ENCODE data around the gene CDC20B. TPM values are rescaled to one million over a fixed set of nuclear protein-coding genes. Genes with fewer than 3 reads are reported as not detected.

The CDC20B gene
- polyA plus RNA-seq = 0.28 TPM in 1 of 2 replicates, not detected in the other
- polyA minus RNA-seq = not detected in 2 replicates

DNA sequence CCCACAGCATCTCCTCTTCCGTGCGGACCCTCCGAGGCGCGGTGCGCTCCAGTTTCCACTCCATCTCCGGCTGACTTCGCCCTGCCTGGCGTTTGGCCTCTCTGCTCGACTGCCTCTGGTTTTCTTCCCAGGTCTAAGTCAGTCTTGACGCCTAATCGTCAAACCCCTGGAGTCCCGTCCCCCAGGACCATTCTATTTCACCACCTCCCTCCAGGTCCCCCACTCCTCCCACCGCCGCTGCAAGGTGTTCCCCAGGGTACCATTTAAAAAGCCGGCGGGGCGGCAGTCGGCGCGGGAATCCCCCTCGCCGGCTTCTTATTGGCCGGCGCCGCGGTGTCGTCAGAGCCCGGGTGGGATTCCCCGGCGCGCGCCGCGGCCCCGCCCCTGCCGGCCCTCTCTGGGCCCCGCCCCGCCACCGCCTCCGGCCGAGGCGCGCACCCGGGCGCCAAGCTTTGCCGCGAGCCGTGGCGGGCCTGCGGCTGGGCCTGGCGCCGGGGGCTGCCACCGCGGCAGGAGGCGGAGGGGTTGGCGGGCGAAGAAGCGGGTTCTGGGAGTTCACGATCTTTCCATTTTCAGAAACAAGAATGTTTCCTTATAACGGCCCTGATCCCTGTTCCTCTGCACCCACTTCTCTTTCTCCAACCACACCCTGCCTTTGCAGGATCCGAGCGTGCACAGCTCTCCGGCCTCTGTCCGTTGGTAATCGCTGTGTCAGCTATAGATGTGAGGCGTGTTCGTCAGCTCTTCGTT is at the start of gene CDC20B:
Gene CDC20B, minus strand, starts transcription at position 241 of the 750 bp plus-strand sequence. Its CDS starts 177 bp downstream, at position 64.
- Histone ChIP-seq H3K9me3 (ENCODE audit: low read length) (no peaks in the 10 kb centered on the region), H4K20me1 (ENCODE audit: insufficient read depth) (no peaks in the 10 kb centered on the region), H3K9ac (ENCODE audit: low read length) (peak within 1 kb of the TSS; percentile 52), H3K27me3 (ENCODE audit: insufficient read depth, low read depth, low read length) (peaks cover 55% of the 10 kb centered on the region), H3F3A (ENCODE audit: insufficient read depth, low read length, poor library complexity, severe bottlenecking) (no peaks in the 10 kb centered on the region), H3K9me2 (ENCODE audit: insufficient read depth, low read length) (no peaks in the 10 kb centered on the region), H3K36me3 (ENCODE audit: insufficient read depth, low read length) (no peaks in the 10 kb centered on the region), H3K4me2 (ENCODE audit: low read length) (peak within 1 kb of the TSS; percentile 93), H3K79me2 (replicated peaks; ENCODE audit: insufficient read depth, low read length) (no peaks in the 10 kb centered on the region), H2AFZ (ENCODE audit: low read depth, low read length) (no peak within 1 kb of the TSS), H3K4me3 (ENCODE audit: low read length) (peak within 1 kb of the TSS; percentile 78), H3K27ac (ENCODE audit: low read length) (no peak within 1 kb of the TSS)
- TF ChIP-seq MXI1 (conservative IDR thresholded peaks at IDR 0.05; ENCODE audit: poor library complexity, severe bottlenecking) (peak; percentile 42), REST (IDR thresholded peaks at IDR 0.05; ENCODE audit: borderline replicate concordance) (no peak), SMC3 (conservative IDR thresholded peaks at IDR 0.05; ENCODE audit: poor library complexity) (no peak), POLR2AphosphoS5 (IDR thresholded peaks at IDR 0.05) (peak; percentile 38), RAD21 (conservative IDR thresholded peaks at IDR 0.05) (no peak)

GRCh38 chr5:55222092-55222984 is 49.4 kb upstream of the CDC20B start:
- peaks cover 3% of the 10 kb centered on the region for H3K9me3 ChIP-seq (ENCODE audit: low read length)
- no peaks in the 10 kb centered on the region for H3K9me2 ChIP-seq (ENCODE audit: insufficient read depth, low read length)
- H2AFZ ChIP-seq (ENCODE audit: low read depth, low read length) = no peak overlapping the region
- no peaks in the 10 kb centered on the region for H4K20me1 ChIP-seq (ENCODE audit: insufficient read depth)
- H3K4me3 ChIP-seq (ENCODE audit: low read length) = no peak overlapping the region
- no peak overlapping the region for H3K9ac ChIP-seq (ENCODE audit: low read length)
- H3F3A ChIP-seq (ENCODE audit: insufficient read depth, low read length, poor library complexity, severe bottlenecking) = no peaks in the 10 kb centered on the region
- no peaks in the 10 kb centered on the region for H3K36me3 ChIP-seq (ENCODE audit: insufficient read depth, low read length)
- no peaks in the 10 kb centered on the region for H3K79me2 ChIP-seq (replicated peaks; ENCODE audit: insufficient read depth, low read length)
- no peak overlapping the region for H3K27ac ChIP-seq (ENCODE audit: low read length)
- TF ChIP-seq MXI1 (conservative IDR thresholded peaks at IDR 0.05; ENCODE audit: poor library complexity, severe bottlenecking) (no peak), SMC3 (conservative IDR thresholded peaks at IDR 0.05; ENCODE audit: poor library complexity) (no peak), EZH2 (IDR thresholded peaks at IDR 0.05; ENCODE audit: borderline replicate concordance, insufficient read depth, low read length, poor library complexity, severe bottlenecking) (no peak), POLR2AphosphoS5 (IDR thresholded peaks at IDR 0.05) (no peak), RAD21 (conservative IDR thresholded peaks at IDR 0.05) (no peak), EP300 (conservative IDR thresholded peaks at IDR 0.05; ENCODE audit: poor library complexity, severe bottlenecking) (no peak), CTCF (IDR thresholded peaks at IDR 0.05; ENCODE audit: poor library complexity, severe bottlenecking) (no peak), REST (IDR thresholded peaks at IDR 0.05; ENCODE audit: borderline replicate concordance) (no peak), TAF1 (IDR thresholded peaks at IDR 0.05; ENCODE audit: low read depth) (no peak)
- H3K4me2 ChIP-seq (ENCODE audit: low read length) = no peak overlapping the region
- peaks cover 96% of the 10 kb centered on the region for H3K27me3 ChIP-seq (ENCODE audit: insufficient read depth, low read depth, low read length)
